A549 (cell line): Measurements from ENCODE around the gene FERMT1. TPM values are rescaled to one million over a fixed set of nuclear protein-coding genes. Genes with fewer than 3 reads are reported as not detected.
A peak's percentile ranks its signal among the peaks of the same experiment; 100 is the strongest.

Source experiments
- ATAC-seq, 2 experiments: fragments of 200-7000 bp in 1 of 2; fragments of >200 bp in 1 of 2; cut with Nextera tagmentation in 1 of 2; cut with Tn5 transposase in 1 of 2; 3 replicates each; pipeline versions ENCODE4 v1.8.0 to v1.9.1; 2018 to 2020; ENCODE audit warnings: mild to moderate bottlenecking in 1 of 2, moderate library complexity in 1 of 2
- CTCF ChIA-PET: fragments of 300-600 bp; sonication (Branson Sonifier 250); formaldehyde crosslinking; extraction: SDS; loops from one replicate; lab custom pipeline; 2021; ENCODE audit warnings: antibody characterized with exemption, inconsistent platforms; lab: Yijun Ruan, JAX
- POLR2A ChIA-PET: fragments of 350-600 bp; formaldehyde crosslinking; extraction: SDS; loops from one replicate; lab custom pipeline; 2021; ENCODE audit warnings: antibody characterized with exemption, inconsistent platforms; lab: Yijun Ruan, JAX
- DNase-seq, 2 experiments: peaks; one replicate each; pipeline versions ENCODE4 v3.0.0 to v3.0.0-alpha.2; 2011 to 2016; ENCODE audit warnings: low read depth in 1 of 2, low spot score in 1 of 2
- FAIRE-seq: peaks from 2 replicates; lab custom pipeline; 2011; peaks lifted over from hg19 to GRCh38; lab: Jason Lieb, UNC
- H3K27ac ChIP-seq, 2 experiments: fragments of >200 bp; sonication (Bioruptor Twin); formaldehyde crosslinking; 3 replicates each; pipeline ENCODE4 v1.5.1; 2016 to 2017
- H3K4me1 ChIP-seq: fragments of >200 bp; sonication (Bioruptor Twin); formaldehyde crosslinking; 3 replicates; pipeline ENCODE4 v1.6.1; 2016
- H3K4me2 ChIP-seq: fragments of >200 bp; sonication (Bioruptor Twin); formaldehyde crosslinking; 3 replicates; pipeline ENCODE4 v1.6.1; 2016
- H3K4me3 ChIP-seq: fragments of >200 bp; sonication (Bioruptor Twin); formaldehyde crosslinking; 3 replicates; pipeline ENCODE4 v1.5.1; 2016
- H3K9me3 ChIP-seq: fragments of >200 bp; sonication (Bioruptor Twin); formaldehyde crosslinking; 3 replicates; pipeline ENCODE4 v1.6.1; 2016
- ATOH8 ChIP-seq: fragments of 250-450 bp; sonication (Bioruptor Pico); IDR thresholded peaks from 2 replicates; pipeline ENCODE4 v1.5.0; 2020; ENCODE audit warnings: low read depth, mild to moderate bottlenecking, moderate library complexity
- BHLHE40 ChIP-seq: IDR thresholded peaks from 2 replicates; pipeline ENCODE4 v1.6.1; 2012; ENCODE audit warnings: low read depth, low read length, inconsistent platforms
- CBX8 ChIP-seq: fragments of 200-600 bp; sonication (generic); IDR thresholded peaks from 2 replicates; pipeline ENCODE4 v1.6.1; 2016
- CTCF ChIP-seq: fragments of >200 bp; sonication (Bioruptor Twin); formaldehyde crosslinking; IDR thresholded peaks from 3 replicates; pipeline ENCODE4 v1.5.1; 2016
- ELK1 ChIP-seq: fragments of 150-350 bp; IDR thresholded peaks from 2 replicates; pipeline ENCODE4 v1.6.1; 2014; ENCODE audit warnings: low read depth, mild to moderate bottlenecking, low read length
- FOSL2 ChIP-seq, 2 experiments: fragments of 450-650 bp in 1 of 2; fragments of >200 bp in 1 of 2; sonication (Bioruptor Twin) in 1 of 2; formaldehyde crosslinking; IDR thresholded peaks; 2 replicates each; pipeline versions ENCODE4 v1.5.0 to v1.6.1; 2016 to 2020; ENCODE audit warnings: mild to moderate bottlenecking in 1 of 2, moderate library complexity in 1 of 2
- GATA3 ChIP-seq: IDR thresholded peaks from 2 replicates; pipeline ENCODE4 v1.6.1; 2012; ENCODE audit warnings: borderline replicate concordance
- HOXB13 ChIP-seq: fragments of 250-450 bp; sonication (Bioruptor Pico); IDR thresholded peaks from 2 replicates; pipeline ENCODE4 v1.5.0; 2020; ENCODE audit warnings: low read depth, mild to moderate bottlenecking, moderate library complexity
- HOXB5 ChIP-seq: fragments of 250-450 bp; sonication (Bioruptor Pico); IDR thresholded peaks from 2 replicates; pipeline ENCODE4 v1.5.0; 2020; ENCODE audit warnings: mild to moderate bottlenecking, moderate library complexity
- NPAS2 ChIP-seq: fragments of 250-450 bp; sonication (Bioruptor Pico); IDR thresholded peaks from 2 replicates; pipeline ENCODE4 v1.8.0; 2022; ENCODE audit warnings: mild to moderate bottlenecking, moderate library complexity, borderline replicate concordance
- PBX3 ChIP-seq: IDR thresholded peaks from 2 replicates; pipeline ENCODE4 v1.6.1; 2012
- PHF8 ChIP-seq: fragments of 200-600 bp; sonication (generic); IDR thresholded peaks from 2 replicates; pipeline ENCODE4 v1.6.1; 2016; ENCODE audit warnings: low read depth, mild to moderate bottlenecking, antibody characterized with exemption, moderate library complexity, borderline replicate concordance
- RAD21 ChIP-seq, 2 experiments: fragments of >200 bp in 1 of 2; sonication (Bioruptor Twin) in 1 of 2; formaldehyde crosslinking in 1 of 2; IDR thresholded peaks in 1 of 2; conservative IDR thresholded peaks in 1 of 2; 2 replicates in 1 of 2; 3 replicates in 1 of 2; pipeline ENCODE4 v1.6.1; 2012 to 2018; ENCODE audit warnings: inconsistent platforms in 1 of 2
- RCOR1 ChIP-seq: fragments of 150-350 bp; IDR thresholded peaks from 2 replicates; pipeline ENCODE4 v1.6.1; 2014; ENCODE audit warnings: antibody characterized with exemption, low read length, low read depth
- RFX5 ChIP-seq: fragments of 450-650 bp; IDR thresholded peaks from 2 replicates; pipeline ENCODE4 v1.7.1; 2014; ENCODE audit warnings: antibody characterized with exemption, mild to moderate bottlenecking, moderate library complexity
- TFCP2L1 ChIP-seq: fragments of 250-450 bp; sonication (Bioruptor Pico); IDR thresholded peaks from 2 replicates; pipeline ENCODE4 v1.5.0; 2021; ENCODE audit warnings: mild to moderate bottlenecking
- ZC3H11A ChIP-seq: fragments of 450-650 bp; IDR thresholded peaks from 2 replicates; pipeline ENCODE4 v1.6.1; 2014; ENCODE audit warnings: antibody characterized with exemption, mild to moderate bottlenecking
- ZFP36 ChIP-seq: fragments of 450-650 bp; IDR thresholded peaks from 2 replicates; pipeline ENCODE4 v1.6.1; 2014; ENCODE audit warnings: borderline replicate concordance; ENCODE audit not compliant: partially characterized antibody
- ZNF302 ChIP-seq: fragments of 250-450 bp; sonication (Bioruptor Pico); IDR thresholded peaks from 2 replicates; pipeline ENCODE4 v1.9.0; 2021; ENCODE audit warnings: inconsistent platforms, mild to moderate bottlenecking, moderate library complexity
- whole genome bisulfite sequencing: methylation state at CpG from one replicate; pipeline ENCODE4 v1.1.6; 2017; ENCODE audit errors: missing lambda C conversion rate; 5-methylcytosine and 5-hydroxymethylcytosine counted together
- polyA plus RNA-seq, 4 experiments: library from polyadenylated mRNA; depleted of rRNA in 3 of 4; stranded (reverse); fragments of >200 nt; fragmentation: RNase III in 1 of 4; extraction: RNeasy Plus Mini Kit Qiagen cat#74134 plus additional on column Dnase treatment in 1 of 4; gene quantifications; 2 replicates in 3 of 4; 3 replicates in 1 of 4; pipeline ENCODE4 v1.2.3, GENCODE V29; 2011 to 2017

Gene FERMT1
- polyA plus RNA-seq, 2 of the 4 experiments (the other 2 are of a cell fraction), result 12.7 to 19.1 TPM

- TF ChIP-seq PHF8, result no peak
- TF ChIP-seq ELK1, result no peak
- TF ChIP-seq FOSL2 (IDR thresholded peaks at IDR 0.05), result peak; percentile 45; the same call in 1 of the 2 replicates
- TF ChIP-seq FOSL2 (CRISPR knock-in tag; IDR thresholded peaks at IDR 0.05), result no peak
- no peak for TF ChIP-seq ZC3H11A
- no peak for TF ChIP-seq ATOH8 (CRISPR knock-in tag)
- no peak for TF ChIP-seq RAD21 (conservative IDR thresholded peaks at IDR 0.05 in 1 of 2, IDR thresholded peaks at IDR 0.05 in 1 of 2)
Observed at GRCh38 chr20:6164421-6165341, 41.9 kb upstream of the FERMT1 start (continued).

GRCh38 chr20:6160736-6161135 lies 37.9 kb upstream of the FERMT1 start:
- Histone ChIP-seq H3K4me3 (no peak overlapping the region), H3K27ac (no peak overlapping the region)
- DNase-seq, result no peak
- 12% methylated on average over 3 of the region's 3 CpGs for WGBS
- ATAC-seq, result no peak
- POLR2A ChIA-PET, result no interaction called here
- no peak for FAIRE-seq
- TF ChIP-seq GATA3, result no peak
- TF ChIP-seq CBX8, result no peak
- no peak for TF ChIP-seq PBX3
- TF ChIP-seq RFX5, result no peak
- no peak for TF ChIP-seq ZFP36
- no peak for TF ChIP-seq BHLHE40
- TF ChIP-seq NPAS2 (CRISPR knock-in tag), result no peak
- no peak for TF ChIP-seq TFCP2L1 (CRISPR knock-in tag)
- TF ChIP-seq ZNF302 (CRISPR knock-in tag), result no peak
- no peak for TF ChIP-seq HOXB13 (CRISPR knock-in tag)
- TF ChIP-seq PHF8, result no peak
- no peak for TF ChIP-seq HOXB5
- TF ChIP-seq, all 56 proteins: peak for 0
- CTCF ChIA-PET, result interaction anchor here (1.0 to 1.8 kb wide), 2 partner anchors 10 to 1776 kb away, joined by 4 read pairs; no protein-coding TSS in a partner anchor
- Histone ChIP-seq H3K4me2 (no peak overlapping the region), H3K9me3 (peaks cover 14% of the 10 kb centered on the region; the same call in 2 of the 3 replicates), H3K4me1 (peaks cover 16% of the 10 kb centered on the region; the same call in 2 of the 3 replicates)

GRCh38 chr20:6157345-6157744 lies 34.5 kb upstream of the FERMT1 start:
- DNase-seq (peak in 1 of 2 experiments; percentile 31), ATAC-seq (0 out of 6 replicates have a peak, but pooled peaks of 1 of the 2 experiments have one; percentile 45), FAIRE-seq (no peak)
- Histone ChIP-seq H3K9me3 (peaks cover 14% of the 10 kb centered on the region; the same call in 2 of the 3 replicates), H3K4me3 (no peak overlapping the region), H3K4me1 (no peaks in the 10 kb centered on the region), H3K27ac (no peak overlapping the region), H3K4me2 (no peak overlapping the region)
- TF ChIP-seq CTCF (0 out of 3 replicates have a peak, but pooled peaks have one; percentile 10), TFCP2L1 (CRISPR knock-in tag) (no peak), RCOR1 (no peak)
- ChIA-PET POLR2A (no interaction called here), CTCF (no interaction called here)
- WGBS, result 53% methylated on average over 2 of the region's 2 CpGs
